ENCODE measurements around the gene TBCD.

The TBCD gene

GRCh38 chr17:82889496-82890338 lies 137.9 kb downstream of the TBCD start:
- no peak for DNase-seq

GRCh38 chr17:82890339-82890730 lies 138.5 kb downstream of the TBCD start:
- DNase-seq, result no peak

- no peak for DNase-seq
These were observed 139.2 kb downstream of the TBCD start for GRCh38 chr17:82890926-82891678.

GRCh38 chr17:82891911-82892310 lies 140.0 kb downstream of the TBCD start:
- DNase-seq, result no peak

- DNase-seq, result peak; percentile 71
These were observed 141.2 kb downstream of the TBCD start for GRCh38 chr17:82892899-82893565.

GRCh38 chr17:82893779-82894178 lies 141.9 kb downstream of the TBCD start:
- DNase-seq, result no peak

GRCh38 chr17:82894389-82894788 lies 142.5 kb downstream of the TBCD start:
- no peak for DNase-seq

- no peak for DNase-seq
These were observed 143.2 kb downstream of the TBCD start for GRCh38 chr17:82895087-82895486.

- no peak for DNase-seq
These were observed 144.5 kb downstream of the TBCD start for GRCh38 chr17:82896071-82897000.

- no peak for DNase-seq
These were observed 145.8 kb downstream of the TBCD start for GRCh38 chr17:82897514-82898249.

- DNase-seq, result no peak
These were observed 147.2 kb downstream of the TBCD start for GRCh38 chr17:82898976-82899514.

GRCh38 chr17:82899941-82900340 lies 148.1 kb downstream of the TBCD start:
- no peak for DNase-seq

- no peak for DNase-seq
These were observed 148.9 kb downstream of the TBCD start for GRCh38 chr17:82900741-82901140.

GRCh38 chr17:82901356-82901755 lies 149.5 kb downstream of the TBCD start:
- DNase-seq, result no peak

GRCh38 chr17:82901856-82902255 lies 150.0 kb downstream of the TBCD start:
- DNase-seq, result no peak

GRCh38 chr17:82902972-82903874 lies 151.4 kb downstream of the TBCD start:
- no peak for DNase-seq

- no peak for DNase-seq
These were observed 153.3 kb downstream of the TBCD start for GRCh38 chr17:82905130-82905529.

GRCh38 chr17:82907797-82908542 lies 156.1 kb downstream of the TBCD start:
- no peak for DNase-seq

GRCh38 chr17:82908543-82909160 lies 156.8 kb downstream of the TBCD start:
- no peak for DNase-seq

Measured in CD4-positive, alpha-beta T cell treated with Interleukin-12 subunit alpha and Interleukin-12 subunit beta, for 1 hour (primary cell).